Astrocyte (in vitro differentiated cells and primary cell): ENCODE results near the gene SEMA6A. TPM values are rescaled to one million over a fixed set of nuclear protein-coding genes. Genes with fewer than 3 reads are reported as not detected.

Experiments used
- DNase-seq: peaks from one replicate; pipeline ENCODE4 v3.0.0-alpha.2; 2010; ENCODE audit warnings: low read depth
- FAIRE-seq: peaks from 2 replicates; lab custom pipeline; 2011; peaks lifted over from hg19 to GRCh38; lab: Jason Lieb, UNC
- H2AFZ ChIP-seq: 2 replicates; pipeline ENCODE4 v1.6.0; 2012; ENCODE audit warnings: low read depth, low read length, inconsistent platforms
- H3K27ac ChIP-seq: 2 replicates; pipeline ENCODE4 v1.5.1; 2011; ENCODE audit warnings: low read depth, low read length, inconsistent platforms
- H3K27me3 ChIP-seq: 2 replicates; pipeline ENCODE4 v1.6.0; 2011; ENCODE audit warnings: low read length, inconsistent platforms; ENCODE audit not compliant: insufficient read depth
- H3K36me3 ChIP-seq: 2 replicates; pipeline ENCODE4 v1.5.1; 2011; ENCODE audit warnings: low read length, inconsistent platforms; ENCODE audit not compliant: insufficient read depth
- H3K4me1 ChIP-seq: 2 replicates; pipeline ENCODE4 v1.5.1; 2011; ENCODE audit warnings: low read length, inconsistent platforms; ENCODE audit not compliant: insufficient read depth
- H3K4me2 ChIP-seq: 2 replicates; pipeline ENCODE4 v1.6.0; 2012; ENCODE audit warnings: low read length, inconsistent platforms
- H3K4me3 ChIP-seq: 2 replicates; pipeline ENCODE4 v1.5.1; 2011; ENCODE audit warnings: low read depth, mild to moderate bottlenecking, low read length, inconsistent platforms; ENCODE audit not compliant: insufficient read depth
- H3K79me2 ChIP-seq: 2 replicates; pipeline ENCODE4 v1.6.0; 2012; ENCODE audit warnings: mild to moderate bottlenecking, low read length, inconsistent platforms; ENCODE audit not compliant: insufficient read depth
- H3K9ac ChIP-seq: 2 replicates; pipeline ENCODE4 v1.6.0; 2012; ENCODE audit warnings: mild to moderate bottlenecking, low read length, inconsistent platforms
- H3K9me3 ChIP-seq: 2 replicates; pipeline ENCODE4 v1.5.1; 2012; ENCODE audit warnings: low read depth, mild to moderate bottlenecking, low read length, inconsistent platforms; ENCODE audit not compliant: insufficient read depth
- H4K20me1 ChIP-seq: 2 replicates; pipeline ENCODE4 v1.6.0; 2012; ENCODE audit warnings: low read length, inconsistent platforms; ENCODE audit not compliant: insufficient read depth
- H3K27ac Mint-ChIP-seq: one replicate; pipeline ENCODE4 v1.8.0; 2021; ENCODE audit warnings: mild to moderate bottlenecking, mixed read lengths; ENCODE audit not compliant: unreplicated experiment
- H3K27me3 Mint-ChIP-seq: one replicate; pipeline ENCODE4 v1.8.0; 2021; ENCODE audit warnings: low read depth, mixed read lengths; ENCODE audit not compliant: unreplicated experiment
- H3K36me3 Mint-ChIP-seq: one replicate; pipeline ENCODE4 v1.8.0; 2021; ENCODE audit warnings: low read depth, mixed read lengths; ENCODE audit not compliant: unreplicated experiment
- H3K4me1 Mint-ChIP-seq: one replicate; pipeline ENCODE4 v1.8.0; 2021; ENCODE audit warnings: low read depth, mixed read lengths; ENCODE audit not compliant: unreplicated experiment
- H3K4me3 Mint-ChIP-seq: one replicate; pipeline ENCODE4 v1.8.0; 2021; ENCODE audit warnings: mild to moderate bottlenecking, moderate library complexity, mixed read lengths; ENCODE audit not compliant: unreplicated experiment
- H3K9me3 Mint-ChIP-seq: one replicate; pipeline ENCODE4 v1.8.0; 2021; ENCODE audit warnings: mild to moderate bottlenecking, mixed read lengths; ENCODE audit not compliant: unreplicated experiment
- EZH2 ChIP-seq: IDR thresholded peaks from 2 replicates; pipeline ENCODE4 v1.6.1; 2012; ENCODE audit warnings: mild to moderate bottlenecking, low read length, inconsistent platforms; ENCODE audit not compliant: insufficient read depth
- total RNA-seq: library from RNA; stranded (reverse); gene quantifications from 2 replicates; pipeline ENCODE4 v1.2.1, GENCODE V29; 2021
- TF ChIP-seq, protein P1 (sequence below): IDR thresholded peaks from 2 replicates; pipeline ENCODE4 v1.5.1; 2011; ENCODE audit warnings: low read depth, mild to moderate bottlenecking, inconsistent platforms, low read length, moderate library complexity; ENCODE audit not compliant: insufficient read depth

SEMA6A gene
- total RNA-seq, 1 donor from 2014 or later = 34.2 TPM

GRCh38 chr5:116420540-116420939 lies 154.1 kb downstream of the SEMA6A start:
- no peaks in the 10 kb centered on the region for H3K36me3 Mint-ChIP-seq
- H3K4me1 Mint-ChIP-seq = no peaks in the 10 kb centered on the region
- H3K4me1 ChIP-seq = no peaks in the 10 kb centered on the region

GRCh38 chr5:116419258-116419657 lies 155.4 kb downstream of the SEMA6A start:
- Histone ChIP-seq H4K20me1 (no peaks in the 10 kb centered on the region), H3K4me1 (no peaks in the 10 kb centered on the region), H3K4me3 (no peak overlapping the region), H2AFZ (no peak overlapping the region), H3K36me3 (no peaks in the 10 kb centered on the region), H3K9me3 (no peaks in the 10 kb centered on the region), H3K9ac (no peak overlapping the region), H3K27me3 (no peaks in the 10 kb centered on the region), H3K27ac (no peak overlapping the region), H3K79me2 (no peaks in the 10 kb centered on the region), H3K4me2 (no peak overlapping the region)
- no peak for FAIRE-seq
- no peaks in the 10 kb centered on the region for H3K36me3 Mint-ChIP-seq
- no peak for DNase-seq
- H3K4me3 Mint-ChIP-seq = no peak overlapping the region
- TF ChIP-seq, protein P1, sequence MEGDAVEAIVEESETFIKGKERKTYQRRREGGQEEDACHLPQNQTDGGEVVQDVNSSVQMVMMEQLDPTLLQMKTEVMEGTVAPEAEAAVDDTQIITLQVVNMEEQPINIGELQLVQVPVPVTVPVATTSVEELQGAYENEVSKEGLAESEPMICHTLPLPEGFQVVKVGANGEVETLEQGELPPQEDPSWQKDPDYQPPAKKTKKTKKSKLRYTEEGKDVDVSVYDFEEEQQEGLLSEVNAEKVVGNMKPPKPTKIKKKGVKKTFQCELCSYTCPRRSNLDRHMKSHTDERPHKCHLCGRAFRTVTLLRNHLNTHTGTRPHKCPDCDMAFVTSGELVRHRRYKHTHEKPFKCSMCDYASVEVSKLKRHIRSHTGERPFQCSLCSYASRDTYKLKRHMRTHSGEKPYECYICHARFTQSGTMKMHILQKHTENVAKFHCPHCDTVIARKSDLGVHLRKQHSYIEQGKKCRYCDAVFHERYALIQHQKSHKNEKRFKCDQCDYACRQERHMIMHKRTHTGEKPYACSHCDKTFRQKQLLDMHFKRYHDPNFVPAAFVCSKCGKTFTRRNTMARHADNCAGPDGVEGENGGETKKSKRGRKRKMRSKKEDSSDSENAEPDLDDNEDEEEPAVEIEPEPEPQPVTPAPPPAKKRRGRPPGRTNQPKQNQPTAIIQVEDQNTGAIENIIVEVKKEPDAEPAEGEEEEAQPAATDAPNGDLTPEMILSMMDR = no peak
- TF ChIP-seq EZH2 = no peak
- no peak overlapping the region for H3K27ac Mint-ChIP-seq
- H3K9me3 Mint-ChIP-seq = peaks cover 8% of the 10 kb centered on the region
- peaks cover 3% of the 10 kb centered on the region for H3K27me3 Mint-ChIP-seq
- H3K4me1 Mint-ChIP-seq = no peaks in the 10 kb centered on the region

More at GRCh38 chr5:116420540-116420939, 154.1 kb downstream of the SEMA6A start:
- no peak overlapping the region for H3K9ac ChIP-seq
- Mint-ChIP-seq H3K9me3 (peaks cover 6% of the 10 kb centered on the region), H3K27me3 (no peaks in the 10 kb centered on the region), H3K27ac (no peak overlapping the region), H3K4me3 (no peak overlapping the region)
- H3K79me2 ChIP-seq = no peaks in the 10 kb centered on the region
- no peaks in the 10 kb centered on the region for H4K20me1 ChIP-seq
- DNase-seq (no peak), FAIRE-seq (no peak)
- no peak for TF ChIP-seq EZH2
- TF ChIP-seq, protein P1 = no peak
- no peak overlapping the region for H3K27ac ChIP-seq
- no peak overlapping the region for H3K4me2 ChIP-seq
- H3K9me3 ChIP-seq = no peaks in the 10 kb centered on the region
- H2AFZ ChIP-seq = no peak overlapping the region
- H3K4me3 ChIP-seq = no peak overlapping the region
- H3K27me3 ChIP-seq = no peaks in the 10 kb centered on the region
- no peaks in the 10 kb centered on the region for H3K36me3 ChIP-seq

GRCh38 chr5:116418774-116419173 lies 155.8 kb downstream of the SEMA6A start:
- Mint-ChIP-seq H3K36me3 (no peaks in the 10 kb centered on the region), H3K9me3 (peaks cover 6% of the 10 kb centered on the region), H3K27ac (no peak overlapping the region), H3K4me3 (no peak overlapping the region), H3K27me3 (peaks cover 3% of the 10 kb centered on the region), H3K4me1 (no peaks in the 10 kb centered on the region)
- Histone ChIP-seq H3K79me2 (no peaks in the 10 kb centered on the region), H3K4me2 (no peak overlapping the region), H3K9ac (no peak overlapping the region), H3K27me3 (no peaks in the 10 kb centered on the region), H3K4me3 (no peak overlapping the region), H3K27ac (no peak overlapping the region), H2AFZ (no peak overlapping the region), H3K36me3 (no peaks in the 10 kb centered on the region), H3K4me1 (no peaks in the 10 kb centered on the region), H3K9me3 (no peaks in the 10 kb centered on the region), H4K20me1 (no peaks in the 10 kb centered on the region)
- TF ChIP-seq EZH2 = no peak
- TF ChIP-seq, protein P1 = no peak
- FAIRE-seq (no peak), DNase-seq (no peak)
